Keratinocyte (primary cell): Measurements from ENCODE around the gene TMEM150B. TPM values are rescaled to one million over a fixed set of nuclear protein-coding genes. Genes with fewer than 3 reads are reported as not detected.

Experiments used
- DNase-seq: peaks from one replicate; pipeline ENCODE4 v3.0.0-alpha.2; 2011; ENCODE audit warnings: low read depth, missing footprints, low spot score
- FAIRE-seq: peaks from 2 replicates; lab custom pipeline; 2011; peaks lifted over from hg19 to GRCh38; lab: Jason Lieb, UNC
- H2AFZ ChIP-seq: 2 replicates; pipeline ENCODE4 v1.6.0; 2012; ENCODE audit warnings: low read length, control low read depth, inconsistent platforms; ENCODE audit not compliant: control insufficient read depth
- H3K27ac ChIP-seq: 2 replicates; pipeline ENCODE4 v1.5.1; 2011; ENCODE audit warnings: low read length; ENCODE audit not compliant: control insufficient read depth, insufficient read depth
- H3K27me3 ChIP-seq: 3 replicates; pipeline ENCODE4 v1.6.0; 2011; ENCODE audit warnings: low read length; ENCODE audit not compliant: control insufficient read depth, insufficient read depth; ENCODE audit errors: extremely low read depth
- H3K36me3 ChIP-seq, 2 experiments: 2 replicates in 1 of 2; 3 replicates in 1 of 2; pipeline ENCODE4 v1.5.1; 2011; ENCODE audit warnings: low read length in 2 of 2, mild to moderate bottlenecking in 1 of 2; ENCODE audit not compliant: control insufficient read depth in 2 of 2, insufficient read depth in 2 of 2; ENCODE audit errors: extremely low read depth in 1 of 2
- H3K4me1 ChIP-seq: 3 replicates; pipeline ENCODE4 v1.5.1; 2011; ENCODE audit warnings: low read length; ENCODE audit not compliant: control insufficient read depth, insufficient read depth; ENCODE audit errors: extremely low read depth
- H3K4me2 ChIP-seq: 3 replicates; pipeline ENCODE4 v1.6.0; 2011; ENCODE audit warnings: low read depth, low read length; ENCODE audit not compliant: control insufficient read depth, insufficient read depth; ENCODE audit errors: extremely low read depth
- H3K4me3 ChIP-seq, 3 experiments: fragments of 200-600 bp in 1 of 3; sonication (generic) in 1 of 3; 2 replicates in 2 of 3; 3 replicates in 1 of 3; pipeline ENCODE4 v1.5.1; 2011 to 2016; ENCODE audit warnings: low read length in 3 of 3, mild to moderate bottlenecking in 3 of 3, control low read depth in 2 of 3, inconsistent platforms in 1 of 3, low read depth in 1 of 3, mixed read lengths in 1 of 3, mixed run types in 1 of 3, moderate library complexity in 1 of 3; ENCODE audit not compliant: control insufficient read depth in 2 of 3, insufficient read depth in 2 of 3; ENCODE audit errors: extremely low read depth in 1 of 3
- H3K79me2 ChIP-seq: 2 replicates; pipeline ENCODE4 v1.6.0; 2012; ENCODE audit warnings: low read length; ENCODE audit not compliant: control insufficient read depth, insufficient read depth
- H3K9ac ChIP-seq: 3 replicates; pipeline ENCODE4 v1.6.0; 2011; ENCODE audit warnings: low read length; ENCODE audit not compliant: control insufficient read depth, insufficient read depth; ENCODE audit errors: extremely low read depth
- H3K9me1 ChIP-seq: 3 replicates; pipeline ENCODE4 v1.6.0; 2011; ENCODE audit warnings: low read length; ENCODE audit not compliant: control insufficient read depth, insufficient read depth; ENCODE audit errors: extremely low read depth
- H3K9me3 ChIP-seq: 2 replicates; pipeline ENCODE4 v1.5.1; 2012; ENCODE audit warnings: low read depth, low read length; ENCODE audit not compliant: control insufficient read depth
- H4K20me1 ChIP-seq: 3 replicates; pipeline ENCODE4 v1.6.0; 2011; ENCODE audit warnings: low read length; ENCODE audit not compliant: control insufficient read depth, insufficient read depth; ENCODE audit errors: extremely low read depth
- CTCF ChIP-seq, 3 experiments: IDR thresholded peaks in 1 of 3; conservative IDR thresholded peaks in 1 of 3; optimal IDR thresholded peaks in 1 of 3; 2 replicates in 2 of 3; 3 replicates in 1 of 3; pipeline versions ENCODE3 to v1.5.1; 2011; ENCODE audit warnings: low read length in 3 of 3, mild to moderate bottlenecking in 3 of 3, moderate library complexity in 2 of 3, control low read depth in 1 of 3, inconsistent platforms in 1 of 3; ENCODE audit not compliant: insufficient read depth in 2 of 3; ENCODE audit errors: extremely low read depth in 1 of 3
- EZH2 ChIP-seq: IDR thresholded peaks from one replicate; pipeline ENCODE4 v1.6.1; 2012; ENCODE audit warnings: inconsistent platforms, mild to moderate bottlenecking, low read length, moderate library complexity
- dilution Hi-C: fragments of 300-500 bp; cut with MboI; formaldehyde crosslinking; loops from one replicate; pipeline ENCODE4 v1.7.0; 2020; ENCODE audit warnings: low sequenced_read_pairs; ENCODE audit not compliant: extremely low pct_ligation_motif_present
- polyA plus RNA-seq, 5 experiments: library from polyadenylated mRNA; depleted of rRNA in 3 of 5; stranded (reverse) in 3 of 5; stranded (forward) in 1 of 5; unstranded in 1 of 5; fragments of >200 nt; gene quantifications; 1 replicate in 1 of 5; 2 replicates in 3 of 5; 3 replicates in 1 of 5; pipeline versions ENCODE4 v1.2.1 to v1.2.3, GENCODE V29; 2011 to 2012; ENCODE audit warnings: missing spikeins in 2 of 5, low read depth in 1 of 5, low replicate concordance in 1 of 5

TMEM150B gene
- polyA plus RNA-seq, 1 donor (not counting 4 experiments of a cell fraction or from before 2014, with no cell fraction given), result not detected

- H3K4me1 ChIP-seq, result no peaks in the 10 kb centered on the region
- FAIRE-seq, result no peak
- no peak for TF ChIP-seq EZH2
- no peak for TF ChIP-seq CTCF (optimal IDR thresholded peaks at IDR 0.05 in 1 of 3, IDR thresholded peaks at IDR 0.05 in 1 of 3, conservative IDR thresholded peaks at IDR 0.05 in 1 of 3; ENCODE audit: extremely low read depth in 1 of 3, insufficient read depth in 2 of 3, low read length in 3 of 3)
- no peak for DNase-seq
- no peaks in the 10 kb centered on the region for H3K9me1 ChIP-seq
- H3K4me2 ChIP-seq, result no peak overlapping the region
- no peak overlapping the region for H3K9ac ChIP-seq
- H3K36me3 ChIP-seq, result no peaks in the 10 kb centered on the region
- no peaks in the 10 kb centered on the region for H3K9me3 ChIP-seq
- H4K20me1 ChIP-seq, result no peaks in the 10 kb centered on the region
- no peak overlapping the region for H3K4me3 ChIP-seq
- dilution Hi-C loops, result no loop called here
- no peaks in the 10 kb centered on the region for H3K79me2 ChIP-seq
- no peak overlapping the region for H3K27ac ChIP-seq
- no peaks in the 10 kb centered on the region for H3K27me3 ChIP-seq
- H2AFZ ChIP-seq, result no peak overlapping the region
Measured at GRCh38 chr19:55309448-55309847, 15.7 kb downstream of the TMEM150B start.

GRCh38 chr19:55308281-55308680 is 16.9 kb downstream of the TMEM150B start:
- H3K4me2 ChIP-seq, result no peak overlapping the region
- no peak overlapping the region for H3K9ac ChIP-seq
- FAIRE-seq (no peak), DNase-seq (no peak)
- no peak for TF ChIP-seq CTCF (optimal IDR thresholded peaks at IDR 0.05 in 1 of 3, IDR thresholded peaks at IDR 0.05 in 1 of 3, conservative IDR thresholded peaks at IDR 0.05 in 1 of 3; ENCODE audit: extremely low read depth in 1 of 3, insufficient read depth in 2 of 3, low read length in 3 of 3)
- no peak for TF ChIP-seq EZH2
- no peaks in the 10 kb centered on the region for H3K79me2 ChIP-seq
- dilution Hi-C loops, result no loop called here
- H3K9me1 ChIP-seq, result no peaks in the 10 kb centered on the region
- no peaks in the 10 kb centered on the region for H3K9me3 ChIP-seq
- H3K4me3 ChIP-seq, result no peak overlapping the region
- H4K20me1 ChIP-seq, result no peaks in the 10 kb centered on the region
- no peaks in the 10 kb centered on the region for H3K36me3 ChIP-seq
- H3K27me3 ChIP-seq, result no peaks in the 10 kb centered on the region
- no peak overlapping the region for H2AFZ ChIP-seq
- H3K27ac ChIP-seq, result no peak overlapping the region
- H3K4me1 ChIP-seq, result no peaks in the 10 kb centered on the region
